ENCODE results near the gene LRRC3. TPM values are rescaled to one million over a fixed set of nuclear protein-coding genes. Genes with fewer than 3 reads are reported as not detected.

The LRRC3 gene
- total RNA-seq, 1 experiment from 2014 or later: 0.50 TPM

GRCh38 chr21:44438531-44439210 lies 16.6 kb upstream of the LRRC3 start:
- DNase-seq (ENCODE audit: low spot score): no peak

- DNase-seq (ENCODE audit: low spot score): no peak
Observed at GRCh38 chr21:44439211-44439600, 16.1 kb upstream of the LRRC3 start.

- no peak for DNase-seq (ENCODE audit: low spot score)
Observed at GRCh38 chr21:44440241-44441040, 14.9 kb upstream of the LRRC3 start.

- DNase-seq (ENCODE audit: low spot score): no peak
Observed at GRCh38 chr21:44441041-44441400, 14.3 kb upstream of the LRRC3 start.

- no peak for DNase-seq (ENCODE audit: low spot score)
Observed at GRCh38 chr21:44441581-44442265, 13.6 kb upstream of the LRRC3 start.

GRCh38 chr21:44442266-44443125 lies 12.8 kb upstream of the LRRC3 start:
- no peak for DNase-seq (ENCODE audit: low spot score)

- no peak for DNase-seq (ENCODE audit: low spot score)
Observed at GRCh38 chr21:44443291-44443890, 11.9 kb upstream of the LRRC3 start.

GRCh38 chr21:44443891-44444285 lies 11.4 kb upstream of the LRRC3 start:
- DNase-seq (ENCODE audit: low spot score): no peak

- DNase-seq (ENCODE audit: low spot score): no peak
Observed at GRCh38 chr21:44444286-44444931, 10.9 kb upstream of the LRRC3 start.

- DNase-seq (ENCODE audit: low spot score): no peak
Observed at GRCh38 chr21:44445145-44445812, 10.0 kb upstream of the LRRC3 start.

- no peak for DNase-seq (ENCODE audit: low spot score)
Observed at GRCh38 chr21:44448651-44449131, 6.6 kb upstream of the LRRC3 start.

GRCh38 chr21:44449473-44450363 lies 5.6 kb upstream of the LRRC3 start:
- peak; percentile 13 for DNase-seq (ENCODE audit: low spot score)

GRCh38 chr21:44450402-44450801 lies 4.9 kb upstream of the LRRC3 start:
- DNase-seq (ENCODE audit: low spot score): no peak

GRCh38 chr21:44450999-44451398 lies 4.3 kb upstream of the LRRC3 start:
- no peak for DNase-seq (ENCODE audit: low spot score)

- no peak for DNase-seq (ENCODE audit: low spot score)
Observed at GRCh38 chr21:44453120-44453519, 2.2 kb upstream of the LRRC3 start.

- DNase-seq (ENCODE audit: low spot score): no peak
Observed at GRCh38 chr21:44454058-44454457, 1.3 kb upstream of the LRRC3 start.

GRCh38 chr21:44455524-44456213 lies 359 bp downstream of the LRRC3 start:
- no peak for DNase-seq (ENCODE audit: low spot score)

- DNase-seq (ENCODE audit: low spot score): no peak
Observed at GRCh38 chr21:44456214-44456914, 1.1 kb downstream of the LRRC3 start.
